ENCODE results near the gene CAPN3.
A peak's percentile ranks its signal among the peaks of the same experiment; 100 is the strongest.
"Not testable (repeated sequence)": the region's sequence is repeated elsewhere in the genome, so short reads cannot be mapped to it uniquely, and the experiment has no call there.

CAPN3 gene

GRCh38 chr15:42359249-42359648 is at the start of gene CAPN3:
TSS of gene CAPN3 (plus strand) at chr15:42359501. CDS start at chr15:42359806, 305 bp downstream.
- no peak for DNase-seq (ENCODE audit: low spot score)

GRCh38 chr15:42313463-42313862 is 45.8 kb upstream of the CAPN3 start:
- DNase-seq (ENCODE audit: low spot score) = no peak

- no peak for DNase-seq (ENCODE audit: low spot score)
Observed at GRCh38 chr15:42314818-42315217, 44.5 kb upstream of the CAPN3 start.

- DNase-seq (ENCODE audit: low spot score) = no peak
Observed at GRCh38 chr15:42315521-42315920, 43.8 kb upstream of the CAPN3 start.

- DNase-seq (ENCODE audit: low spot score) = not testable (repeated sequence)
Observed at GRCh38 chr15:42316282-42316805, 43.0 kb upstream of the CAPN3 start.

GRCh38 chr15:42319206-42319605 is 40.1 kb upstream of the CAPN3 start:
- DNase-seq (ENCODE audit: low spot score) = no peak

GRCh38 chr15:42324308-42324707 is 35.0 kb upstream of the CAPN3 start:
- DNase-seq (ENCODE audit: low spot score) = peak; percentile 34

- no peak for DNase-seq (ENCODE audit: low spot score)
Observed at GRCh38 chr15:42329161-42329560, 30.1 kb upstream of the CAPN3 start.

GRCh38 chr15:42329992-42330391 is 29.3 kb upstream of the CAPN3 start:
- no peak for DNase-seq (ENCODE audit: low spot score)

GRCh38 chr15:42331235-42331634 is 28.1 kb upstream of the CAPN3 start:
- no peak for DNase-seq (ENCODE audit: low spot score)

GRCh38 chr15:42332331-42332730 is 27.0 kb upstream of the CAPN3 start:
- no peak for DNase-seq (ENCODE audit: low spot score)

GRCh38 chr15:42335074-42335473 is 24.2 kb upstream of the CAPN3 start:
- no peak for DNase-seq (ENCODE audit: low spot score)

GRCh38 chr15:42336650-42337049 is 22.7 kb upstream of the CAPN3 start:
- not testable (repeated sequence) for DNase-seq (ENCODE audit: low spot score)

- not testable (repeated sequence) for DNase-seq (ENCODE audit: low spot score)
Observed at GRCh38 chr15:42337104-42337503, 22.2 kb upstream of the CAPN3 start.

GRCh38 chr15:42338500-42338899 is 20.8 kb upstream of the CAPN3 start:
- DNase-seq (ENCODE audit: low spot score) = no peak

GRCh38 chr15:42343596-42344232 is 15.6 kb upstream of the CAPN3 start:
- no peak for DNase-seq (ENCODE audit: low spot score)

GRCh38 chr15:42344763-42345162 is 14.5 kb upstream of the CAPN3 start:
- DNase-seq (ENCODE audit: low spot score) = no peak

- no peak for DNase-seq (ENCODE audit: low spot score)
Observed at GRCh38 chr15:42345504-42345903, 13.8 kb upstream of the CAPN3 start.

GRCh38 chr15:42348083-42348482 is 11.2 kb upstream of the CAPN3 start:
- no peak for DNase-seq (ENCODE audit: low spot score)

- no peak for DNase-seq (ENCODE audit: low spot score)
Observed at GRCh38 chr15:42349186-42349585, 10.1 kb upstream of the CAPN3 start.

- DNase-seq (ENCODE audit: low spot score) = no peak
Observed at GRCh38 chr15:42352401-42352800, 6.9 kb upstream of the CAPN3 start.

GRCh38 chr15:42353061-42353460 is 6.2 kb upstream of the CAPN3 start:
- DNase-seq (ENCODE audit: low spot score) = no peak

- DNase-seq (ENCODE audit: low spot score) = no peak
Observed at GRCh38 chr15:42354824-42355223, 4.5 kb upstream of the CAPN3 start.

- DNase-seq (ENCODE audit: low spot score) = no peak
Observed at GRCh38 chr15:42355291-42355690, 4.0 kb upstream of the CAPN3 start.
